SK-N-MC (cell line): ENCODE measurements around the gene PDXK.

ENCODE experiments used
- DNase-seq: peaks from one replicate; pipeline ENCODE4 v3.0.0-alpha.2; 2011; ENCODE audit warnings: low read depth, low spot score
- H3K27ac ChIP-seq: fragments of 200-600 bp; sonication (generic); 2 replicates; pipeline ENCODE4 v1.5.1; 2016; ENCODE audit warnings: mixed run types
- H3K36me3 ChIP-seq: fragments of 200-600 bp; sonication (generic); 2 replicates; pipeline ENCODE4 v1.6.1; 2017; ENCODE audit warnings: antibody characterized with exemption, low read length, mixed read lengths; ENCODE audit not compliant: insufficient read depth
- H3K4me3 ChIP-seq: fragments of 200-600 bp; sonication (generic); 2 replicates; pipeline ENCODE4 v1.5.1; 2016
- H3K9ac ChIP-seq: fragments of 200-600 bp; sonication (generic); 2 replicates; pipeline ENCODE4 v1.8.0; 2017; ENCODE audit warnings: mixed run types, mixed read lengths; ENCODE audit not compliant: insufficient read length
- H3K9me3 ChIP-seq: fragments of 200-600 bp; sonication (generic); 2 replicates; pipeline ENCODE4 v1.6.1; 2017; ENCODE audit warnings: low read depth, mild to moderate bottlenecking, antibody characterized with exemption, low read length, moderate library complexity, mixed read lengths
- EZH2 ChIP-seq: fragments of 200-600 bp; sonication (generic); IDR thresholded peaks from one replicate; pipeline ENCODE4 v1.6.1; 2017; ENCODE audit warnings: antibody characterized with exemption
- FOXP2 ChIP-seq: optimal IDR thresholded peaks from 2 replicates; pipeline ENCODE3; 2011; ENCODE audit warnings: mild to moderate bottlenecking, moderate library complexity; ENCODE audit not compliant: insufficient read depth; ENCODE audit errors: extremely low read length, control extremely low read depth
- POLR2AphosphoS5 ChIP-seq: IDR thresholded peaks from 2 replicates; pipeline ENCODE4 v1.6.1; 2012; ENCODE audit warnings: mild to moderate bottlenecking, low read depth, low read length, borderline replicate concordance

PDXK gene

DNA sequence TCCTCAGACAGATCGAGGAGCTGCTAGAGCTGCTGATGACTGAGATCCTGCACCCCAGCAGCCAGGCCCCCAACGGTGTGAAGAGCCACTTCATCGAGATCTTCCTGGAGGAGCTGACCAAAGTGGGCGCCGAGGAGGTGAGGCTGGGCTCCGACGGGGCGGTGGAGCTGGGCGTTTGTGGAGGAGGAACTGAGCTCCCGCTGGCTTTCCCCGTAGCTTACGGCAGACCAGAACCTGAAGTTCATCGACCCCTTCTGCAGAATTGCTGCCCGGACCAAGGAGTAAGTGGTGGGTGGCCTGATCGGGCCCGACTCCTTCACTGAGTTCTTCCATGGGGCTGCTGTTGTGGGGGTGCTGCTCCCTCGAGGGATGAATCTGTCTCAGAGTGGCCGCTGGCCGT lies 78.5 kb downstream of the PDXK start:
- DNase-seq, result no peak
- H3K9me3 ChIP-seq, result no peaks in the 10 kb centered on the region
- TF ChIP-seq FOXP2, result no peak
- H3K9ac ChIP-seq, result no peak overlapping the region
- no peak overlapping the region for H3K4me3 ChIP-seq
- H3K27ac ChIP-seq, result no peak overlapping the region
- peaks cover 97% of the 10 kb centered on the region for H3K36me3 ChIP-seq

DNA sequence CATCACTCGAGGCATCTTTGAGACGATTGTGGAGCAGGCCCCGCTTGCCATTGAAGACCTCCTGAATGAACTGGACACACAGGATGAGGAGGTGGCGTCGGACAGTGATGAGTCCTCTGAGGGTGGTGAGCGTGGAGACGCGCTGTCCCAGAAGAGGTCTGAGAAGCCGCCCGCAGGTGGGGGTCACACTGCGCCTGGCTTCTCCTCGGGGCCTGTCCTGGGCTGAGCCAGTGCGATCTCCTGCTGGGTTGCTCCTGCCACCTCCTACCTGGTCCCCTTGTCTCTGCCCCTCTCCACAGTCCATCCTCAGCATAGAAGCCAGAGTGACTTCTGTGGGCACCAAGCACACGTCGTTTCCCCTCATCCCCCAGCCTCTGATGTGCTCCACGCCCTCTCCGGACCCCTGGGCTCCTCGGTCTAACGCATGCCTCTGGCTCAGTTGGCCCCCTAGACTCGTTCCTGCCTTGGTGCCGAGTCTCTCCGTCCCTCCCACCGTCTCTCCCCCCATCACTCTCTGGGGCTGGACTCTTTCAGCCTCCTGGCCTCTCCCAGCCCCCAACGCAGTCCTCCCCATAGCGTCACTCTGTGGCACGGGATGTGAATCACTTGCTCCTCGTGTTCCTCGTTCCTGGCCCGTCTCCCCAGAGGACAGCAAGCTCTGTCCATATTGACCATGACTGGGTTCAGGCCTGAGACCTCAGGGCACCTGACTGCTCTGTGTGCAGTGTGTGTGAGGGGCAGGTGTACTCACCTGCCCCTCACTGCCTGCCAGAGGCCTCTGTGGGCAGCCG lies 79.2 kb downstream of the PDXK start:
- no peak overlapping the region for H3K4me3 ChIP-seq
- H3K27ac ChIP-seq, result no peak overlapping the region
- H3K36me3 ChIP-seq, result peaks cover 97% of the 10 kb centered on the region
- no peaks in the 10 kb centered on the region for H3K9me3 ChIP-seq
- H3K9ac ChIP-seq, result no peak overlapping the region
- TF ChIP-seq EZH2, result no peak
- TF ChIP-seq POLR2AphosphoS5, result no peak
- TF ChIP-seq FOXP2, result no peak
- DNase-seq, result no peak

DNA sequence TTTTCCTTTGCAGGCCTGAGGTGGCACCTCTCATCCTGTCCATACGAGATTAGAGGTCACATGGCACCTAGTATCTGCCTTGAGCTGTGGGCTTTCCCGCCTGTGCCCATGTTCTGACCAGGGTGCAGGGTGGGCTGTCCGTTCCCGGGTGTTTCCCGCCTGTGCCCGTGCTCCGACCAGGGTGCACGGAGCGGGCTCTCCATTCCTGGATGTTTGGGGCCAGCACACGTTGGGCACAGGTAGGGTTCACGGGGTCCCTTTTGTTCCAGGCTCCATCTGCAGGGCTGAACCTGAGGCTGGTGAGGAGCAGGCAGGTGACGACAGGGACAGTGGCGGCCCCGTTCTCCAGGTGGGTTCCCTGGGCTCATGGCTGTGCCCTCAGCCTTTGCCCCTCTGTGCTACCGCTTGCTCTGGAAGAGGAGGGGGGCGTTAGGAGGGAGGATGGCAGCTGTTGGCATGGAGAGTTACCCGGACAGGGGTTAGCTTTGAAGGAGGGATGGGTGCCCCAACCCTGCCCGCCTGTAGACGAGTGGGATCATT lies 80.4 kb downstream of the PDXK start:
- DNase-seq, result no peak
- H3K9ac ChIP-seq, result no peak overlapping the region
- peaks cover 90% of the 10 kb centered on the region for H3K36me3 ChIP-seq
- TF ChIP-seq FOXP2, result no peak
- TF ChIP-seq POLR2AphosphoS5, result no peak
- TF ChIP-seq EZH2, result no peak
- H3K27ac ChIP-seq, result no peak overlapping the region
- no peaks in the 10 kb centered on the region for H3K9me3 ChIP-seq
- no peak overlapping the region for H3K4me3 ChIP-seq

DNA sequence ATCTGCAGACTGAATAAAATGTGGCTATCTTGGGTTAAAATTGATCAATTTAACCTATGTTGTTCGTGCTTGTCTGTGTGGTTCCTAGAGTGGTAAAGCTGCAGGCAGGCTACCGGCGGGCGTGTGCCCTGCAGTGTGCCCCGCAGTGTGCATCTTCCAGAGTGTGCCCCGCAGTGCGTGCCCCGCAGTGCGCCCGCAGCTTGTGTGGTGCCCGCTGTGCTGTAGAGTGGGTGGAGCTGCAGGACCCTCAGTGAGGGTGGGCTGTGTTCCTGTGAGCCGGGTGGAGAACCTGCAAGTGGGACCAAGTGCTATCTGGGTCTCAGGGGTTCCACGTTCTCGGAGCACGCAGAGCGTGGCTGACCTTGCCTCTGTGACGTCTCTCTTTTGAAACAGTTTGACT lies 81.2 kb downstream of the PDXK start:
- TF ChIP-seq POLR2AphosphoS5, result no peak
- Histone ChIP-seq H3K36me3 (peaks cover 82% of the 10 kb centered on the region), H3K9me3 (no peaks in the 10 kb centered on the region), H3K27ac (no peak overlapping the region), H3K4me3 (no peak overlapping the region), H3K9ac (no peak overlapping the region)
- DNase-seq, result no peak

DNA sequence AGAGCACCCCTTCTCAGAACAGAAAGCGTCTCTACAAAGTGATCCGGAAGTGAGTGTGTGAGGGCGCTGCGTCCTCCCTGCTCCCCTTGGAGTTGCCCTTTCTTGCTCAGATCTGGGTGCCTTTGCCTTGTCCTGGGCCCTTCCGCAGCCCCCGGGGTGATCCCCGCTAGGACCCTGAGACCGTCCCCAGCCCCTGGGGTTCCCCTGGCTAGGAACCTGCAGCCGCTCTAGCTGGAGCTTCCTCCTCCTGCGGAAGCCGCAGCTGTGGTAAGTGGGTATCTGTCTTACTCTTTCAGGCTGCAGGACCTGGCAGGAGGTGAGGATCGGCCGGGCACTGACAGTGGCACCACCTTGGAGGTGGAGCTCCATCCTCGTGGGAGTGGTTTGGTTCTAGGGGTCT lies 81.6 kb downstream of the PDXK start:
- Histone ChIP-seq H3K4me3 (no peak overlapping the region), H3K27ac (no peak overlapping the region), H3K36me3 (peaks cover 79% of the 10 kb centered on the region), H3K9me3 (no peaks in the 10 kb centered on the region), H3K9ac (no peak overlapping the region)
- no peak for DNase-seq
- TF ChIP-seq POLR2AphosphoS5 (no peak), FOXP2 (no peak), EZH2 (no peak)

DNA sequence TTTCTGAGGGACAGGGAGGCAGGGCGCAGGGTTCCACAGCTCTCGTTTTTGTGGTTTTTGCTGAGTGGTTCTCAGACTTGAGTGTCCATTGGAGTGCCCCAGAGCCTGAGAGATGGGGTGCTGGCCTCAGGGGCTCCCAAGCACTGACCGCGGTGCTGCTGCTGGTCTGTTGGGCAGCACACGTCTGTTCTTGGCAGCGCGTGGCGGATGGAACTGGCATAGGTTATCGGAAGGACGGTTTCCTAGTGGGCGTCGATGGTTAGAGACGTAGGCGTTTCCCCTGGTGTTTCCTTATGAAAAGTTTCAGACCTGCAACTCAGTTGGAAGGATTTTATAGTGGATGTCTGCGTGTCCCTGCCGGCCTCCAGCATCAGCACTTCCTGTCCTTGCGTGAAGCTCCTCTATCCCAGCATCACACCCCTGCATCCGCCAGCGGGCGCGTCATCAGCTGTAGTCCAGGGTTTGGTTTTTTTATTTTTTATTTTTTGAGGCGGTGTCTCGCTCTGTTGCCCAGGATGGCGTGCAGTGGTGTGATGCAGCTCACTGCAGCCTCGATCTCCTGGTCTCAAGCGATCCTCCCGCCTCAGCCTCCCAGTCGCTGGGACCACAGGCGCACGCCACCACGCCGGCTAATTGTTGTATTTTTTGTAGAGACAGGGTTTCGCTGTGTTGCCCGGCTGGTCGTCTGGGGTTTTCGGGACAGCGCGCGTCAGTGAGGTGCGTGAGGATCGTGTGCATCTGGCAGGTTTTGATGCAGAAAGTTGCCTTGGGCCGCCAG lies 82.3 kb downstream of the PDXK start:
- Histone ChIP-seq H3K36me3 (peaks cover 74% of the 10 kb centered on the region), H3K9me3 (no peaks in the 10 kb centered on the region), H3K27ac (no peak overlapping the region), H3K9ac (no peak overlapping the region), H3K4me3 (no peak overlapping the region)
- no peak for DNase-seq
- no peak for TF ChIP-seq POLR2AphosphoS5
- TF ChIP-seq EZH2, result no peak
- no peak for TF ChIP-seq FOXP2

DNA sequence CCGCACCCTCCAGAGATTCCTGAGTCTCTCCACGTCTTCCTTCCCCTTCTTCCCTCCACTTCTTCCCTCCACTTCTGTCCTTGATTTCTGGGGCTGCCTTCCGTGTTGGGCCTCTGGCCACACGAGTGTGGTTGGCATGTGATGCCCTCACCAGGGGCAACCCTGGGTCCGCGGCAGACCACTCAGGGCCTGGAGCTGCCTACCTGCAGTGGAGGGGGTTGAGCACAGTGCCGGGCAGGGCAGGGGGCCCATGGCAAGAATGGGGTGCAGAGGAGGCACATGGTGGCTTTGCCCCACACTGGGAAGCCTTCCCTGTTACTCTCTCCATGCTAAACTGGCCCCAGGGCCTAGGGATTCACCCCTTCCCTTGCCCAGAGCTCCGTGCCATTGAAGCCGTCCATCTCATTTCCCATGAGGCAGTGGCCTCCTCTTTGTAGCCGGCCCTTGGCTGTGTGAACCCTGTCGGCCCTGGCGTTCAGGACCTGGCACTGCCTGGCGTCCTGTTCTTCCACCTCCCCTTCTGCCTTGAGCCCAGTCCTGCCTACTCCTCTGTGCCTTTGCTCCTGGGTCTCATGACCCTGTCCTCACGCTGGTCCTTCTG lies 83.9 kb downstream of the PDXK start:
- Histone ChIP-seq H3K9ac (no peak overlapping the region), H3K27ac (no peak overlapping the region), H3K4me3 (no peak overlapping the region), H3K9me3 (no peaks in the 10 kb centered on the region), H3K36me3 (peaks cover 58% of the 10 kb centered on the region; the same call in 1 of the 2 replicates)
- DNase-seq, result no peak
- TF ChIP-seq POLR2AphosphoS5, result no peak
- no peak for TF ChIP-seq EZH2
- no peak for TF ChIP-seq FOXP2

DNA sequence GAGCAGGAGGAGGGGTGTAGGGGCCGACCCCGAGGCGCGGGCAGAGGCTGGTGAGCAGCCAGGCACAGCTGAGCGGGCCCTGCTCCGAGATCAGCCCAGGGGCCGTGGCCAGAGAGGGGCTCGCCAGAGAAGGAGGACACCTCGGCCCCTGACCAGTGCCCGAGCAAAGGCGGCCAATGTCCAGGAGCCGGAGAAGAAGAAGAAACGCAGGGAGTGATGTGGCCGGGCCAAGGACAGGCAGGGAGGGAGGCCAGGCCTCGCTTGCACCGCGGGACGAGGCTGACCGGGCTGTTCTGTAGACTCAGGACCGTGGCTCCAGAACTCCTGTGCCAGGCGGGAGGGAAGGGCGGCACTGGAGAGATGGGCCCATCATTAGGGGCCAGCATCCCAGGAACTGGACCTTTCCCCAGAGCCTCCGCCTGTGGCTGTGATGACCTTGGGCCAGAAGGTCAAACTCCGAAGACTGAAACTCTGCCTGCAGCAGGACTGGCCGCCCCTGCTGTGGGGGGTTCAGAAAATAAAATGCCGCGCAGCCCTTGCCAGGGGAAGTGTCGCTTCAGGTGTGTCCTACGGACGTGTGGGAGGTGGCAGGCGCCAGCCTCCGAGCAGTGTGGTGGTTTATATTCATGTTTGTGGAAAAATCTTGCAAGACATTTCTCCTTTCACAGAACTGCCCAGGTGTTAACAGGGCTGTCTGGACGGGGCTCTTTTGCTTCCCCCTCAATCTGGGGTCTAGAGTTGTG lies 84.8 kb downstream of the PDXK start:
- peaks cover 48% of the 10 kb centered on the region; the same call in 1 of the 2 replicates for H3K36me3 ChIP-seq
- DNase-seq, result no peak
- H3K9ac ChIP-seq, result no peak overlapping the region
- no peak overlapping the region for H3K27ac ChIP-seq
- TF ChIP-seq FOXP2 (no peak), POLR2AphosphoS5 (no peak), EZH2 (no peak)
- no peaks in the 10 kb centered on the region for H3K9me3 ChIP-seq
- no peak overlapping the region for H3K4me3 ChIP-seq
